NCI-H128 (cell line): ENCODE data around the gene TMIGD1.
"Not testable (repeated sequence)": the region's sequence is repeated elsewhere in the genome, so short reads cannot be mapped to it uniquely, and the experiment has no call there.

Experiments
- DNase-seq: peaks from one replicate; lab custom pipeline; 2025; ENCODE audit not compliant: unreplicated experiment; lab: John Stamatoyannopoulos, UW

The TMIGD1 gene

GRCh38 chr17:30360086-30360808 lies 26.4 kb upstream of the TMIGD1 start:
- DNase-seq, result no peak

GRCh38 chr17:30358055-30358760 lies 24.4 kb upstream of the TMIGD1 start:
- no peak for DNase-seq

GRCh38 chr17:30357476-30357875 lies 23.6 kb upstream of the TMIGD1 start:
- DNase-seq, result no peak

- no peak for DNase-seq
These were observed 20.8 kb upstream of the TMIGD1 start for GRCh38 chr17:30354701-30355100.

- no peak for DNase-seq
These were observed 18.5 kb upstream of the TMIGD1 start for GRCh38 chr17:30352240-30352814.

- no peak for DNase-seq
These were observed 17.9 kb upstream of the TMIGD1 start for GRCh38 chr17:30351735-30352134.

GRCh38 chr17:30351263-30351662 lies 17.4 kb upstream of the TMIGD1 start:
- not testable (repeated sequence) for DNase-seq

GRCh38 chr17:30349252-30349651 lies 15.4 kb upstream of the TMIGD1 start:
- DNase-seq, result no peak

GRCh38 chr17:30347488-30347887 lies 13.6 kb upstream of the TMIGD1 start:
- no peak for DNase-seq

- DNase-seq, result no peak
These were observed 12.5 kb upstream of the TMIGD1 start for GRCh38 chr17:30346221-30346795.

GRCh38 chr17:30345527-30346075 lies 11.7 kb upstream of the TMIGD1 start:
- DNase-seq, result no peak

- no peak for DNase-seq
These were observed 11.2 kb upstream of the TMIGD1 start for GRCh38 chr17:30345089-30345433.

- no peak for DNase-seq
These were observed 10.6 kb upstream of the TMIGD1 start for GRCh38 chr17:30344283-30345088.

- DNase-seq, result no peak
These were observed 9.9 kb upstream of the TMIGD1 start for GRCh38 chr17:30343796-30344195.

- not testable (repeated sequence) for DNase-seq
These were observed 9.4 kb upstream of the TMIGD1 start for GRCh38 chr17:30343244-30343643.

- DNase-seq, result no peak
These were observed 7.9 kb upstream of the TMIGD1 start for GRCh38 chr17:30341703-30342249.

GRCh38 chr17:30340801-30341356 lies 7.0 kb upstream of the TMIGD1 start:
- DNase-seq, result no peak

- DNase-seq, result no peak
These were observed 5.2 kb upstream of the TMIGD1 start for GRCh38 chr17:30339086-30339485.

GRCh38 chr17:30337393-30337999 lies 3.6 kb upstream of the TMIGD1 start:
- DNase-seq, result no peak
